ENCODE measurements around the gene ABCA13. TPM values are rescaled to one million over a fixed set of nuclear protein-coding genes. Genes with fewer than 3 reads are reported as not detected.

Gene ABCA13
- total RNA-seq, 6 experiments from 2014 or later, result 0.43 to 2.6 (median 0.84) TPM

- 70% methylated on average over 8 of the region's 17 CpGs for WGBS (ENCODE audit: insufficient coverage, low coverage, low lambda C conversion rate, missing lambda C conversion rate)
- no peak for DNase-seq
- intact Hi-C loops (cut with DNase I), result no loop called here
- no peaks in the 10 kb centered on the region for H3K9me3 ChIP-seq
- ATAC-seq, result peak in 1 of 4 donors; percentile 37
- no peaks in the 10 kb centered on the region for H3K4me1 ChIP-seq
- no peak overlapping the region for H3K27ac ChIP-seq
- TF ChIP-seq POLR2A (IDR thresholded peaks at IDR 0.05) (no peak), CTCF (IDR thresholded peaks at IDR 0.05) (no peak)
- no peaks in the 10 kb centered on the region for H3K36me3 ChIP-seq
- H3K4me3 ChIP-seq, result no peak overlapping the region
- no peaks in the 10 kb centered on the region for H3K27me3 ChIP-seq
Measured at GRCh38 chr7:48455363-48455762, 284.1 kb downstream of the ABCA13 start.

GRCh38 chr7:48458701-48459524 lies 287.7 kb downstream of the ABCA13 start:
- H3K36me3 ChIP-seq, result no peaks in the 10 kb centered on the region
- no peaks in the 10 kb centered on the region for H3K27me3 ChIP-seq
- 39% methylated on average over 3 of the region's 4 CpGs for WGBS (ENCODE audit: insufficient coverage, low coverage, low lambda C conversion rate, missing lambda C conversion rate)
- H3K27ac ChIP-seq, result no peak overlapping the region
- DNase-seq (no peak), ATAC-seq (no peak)
- intact Hi-C loops (cut with DNase I), result no loop called here
- no peaks in the 10 kb centered on the region for H3K4me1 ChIP-seq
- H3K4me3 ChIP-seq, result no peak overlapping the region
- no peaks in the 10 kb centered on the region for H3K9me3 ChIP-seq
- no peak for TF ChIP-seq POLR2A (IDR thresholded peaks at IDR 0.05)
- no peak for TF ChIP-seq CTCF (IDR thresholded peaks at IDR 0.05)

GRCh38 chr7:48466713-48467112 lies 295.5 kb downstream of the ABCA13 start:
- H3K27me3 ChIP-seq, result no peaks in the 10 kb centered on the region
- intact Hi-C loops (cut with DNase I), result no loop called here
- 58% methylated on average over 4 of the region's 4 CpGs for WGBS (ENCODE audit: insufficient coverage, low coverage, low lambda C conversion rate, missing lambda C conversion rate)
- H3K4me3 ChIP-seq, result no peak overlapping the region
- no peaks in the 10 kb centered on the region for H3K36me3 ChIP-seq
- no peaks in the 10 kb centered on the region for H3K9me3 ChIP-seq
- no peak overlapping the region for H3K27ac ChIP-seq
- TF ChIP-seq POLR2A (IDR thresholded peaks at IDR 0.05), result no peak
- no peak for TF ChIP-seq CTCF (IDR thresholded peaks at IDR 0.05)
- DNase-seq, result no peak
- H3K4me1 ChIP-seq, result no peaks in the 10 kb centered on the region
- no peak for ATAC-seq

GRCh38 chr7:48471196-48471595 lies 299.9 kb downstream of the ABCA13 start:
- H3K27ac ChIP-seq, result no peak overlapping the region
- H3K4me3 ChIP-seq, result no peak overlapping the region
- no peaks in the 10 kb centered on the region for H3K9me3 ChIP-seq
- H3K36me3 ChIP-seq, result no peaks in the 10 kb centered on the region
- no peaks in the 10 kb centered on the region for H3K27me3 ChIP-seq
- ATAC-seq (no peak), DNase-seq (no peak)
- TF ChIP-seq CTCF (IDR thresholded peaks at IDR 0.05), result no peak
- intact Hi-C loops (cut with DNase I), result no loop called here
- WGBS (ENCODE audit: insufficient coverage, low coverage, low lambda C conversion rate, missing lambda C conversion rate), result 38% methylated on average over 5 of the region's 5 CpGs
- H3K4me1 ChIP-seq, result no peaks in the 10 kb centered on the region

All from right lobe of liver (tissue), 6 donors.